Measurements from ENCODE around the gene LMO7. TPM values are rescaled to one million over a fixed set of nuclear protein-coding genes. Genes with fewer than 3 reads are reported as not detected.
"Not testable (repeated sequence)": the region's sequence is repeated elsewhere in the genome, so short reads cannot be mapped to it uniquely, and the experiment has no call there.

The LMO7 gene
- total RNA-seq, 1 donor from 2014 or later, result 60.8 TPM

GRCh38 chr13:75693227-75693626, 57.1 kb downstream of the LMO7 start:
- Mint-ChIP-seq H3K9me3 (peaks cover 10% of the 10 kb centered on the region), H3K4me3 (no peak overlapping the region), H3K27me3 (ENCODE audit: low read depth) (no peaks in the 10 kb centered on the region), H3K36me3 (peaks cover 11% of the 10 kb centered on the region), H3K4me1 (peaks cover 13% of the 10 kb centered on the region), H3K27ac (no peak overlapping the region)
- no peak for TF ChIP-seq CTCF (IDR thresholded peaks at IDR 0.05; ENCODE audit: unreplicated experiment)
- no peak for DNase-seq (ENCODE audit: low spot score in 2 of 2, unreplicated experiment in 2 of 2)

- H3K27me3 Mint-ChIP-seq (ENCODE audit: low read depth), result no peaks in the 10 kb centered on the region
- H3K36me3 Mint-ChIP-seq, result peaks cover 19% of the 10 kb centered on the region
- no peak overlapping the region for H3K27ac Mint-ChIP-seq
- peaks cover 19% of the 10 kb centered on the region for H3K9me3 Mint-ChIP-seq
- no peak for DNase-seq (ENCODE audit: low spot score in 2 of 2, unreplicated experiment in 2 of 2)
- TF ChIP-seq CTCF (IDR thresholded peaks at IDR 0.05; ENCODE audit: unreplicated experiment), result no peak
- H3K4me3 Mint-ChIP-seq, result no peak overlapping the region
- H3K4me1 Mint-ChIP-seq, result peaks cover 7% of the 10 kb centered on the region
These were observed 58.6 kb downstream of the LMO7 start for GRCh38 chr13:75694722-75695121.

GRCh38 chr13:75695908-75696307, 59.8 kb downstream of the LMO7 start:
- not testable (repeated sequence) for H3K27ac Mint-ChIP-seq; H3K4me3 Mint-ChIP-seq; H3K27me3 Mint-ChIP-seq (ENCODE audit: low read depth); H3K4me1 Mint-ChIP-seq
- Mint-ChIP-seq H3K36me3 (peaks cover 27% of the 10 kb centered on the region), H3K9me3 (peaks cover 22% of the 10 kb centered on the region)
- peak; percentile 94 for TF ChIP-seq CTCF (IDR thresholded peaks at IDR 0.05; ENCODE audit: unreplicated experiment)
- DNase-seq (ENCODE audit: low spot score in 2 of 2, unreplicated experiment in 2 of 2), result peak; percentile 54 to 86

- peaks cover under 1% of the 10 kb centered on the region for H3K4me1 Mint-ChIP-seq
- TF ChIP-seq CTCF (IDR thresholded peaks at IDR 0.05; ENCODE audit: unreplicated experiment), result no peak
- H3K36me3 Mint-ChIP-seq, result peaks cover 22% of the 10 kb centered on the region
These were observed 62.9 kb downstream of the LMO7 start for GRCh38 chr13:75699062-75699461.

GRCh38 chr13:75699717-75700116, 63.6 kb downstream of the LMO7 start:
- H3K36me3 Mint-ChIP-seq, result peaks cover 22% of the 10 kb centered on the region
- not testable (repeated sequence) for DNase-seq (ENCODE audit: low spot score in 2 of 2, unreplicated experiment in 2 of 2); H3K4me1 Mint-ChIP-seq; H3K4me3 Mint-ChIP-seq; H3K27ac Mint-ChIP-seq; H3K27me3 Mint-ChIP-seq (ENCODE audit: low read depth)
- peaks cover 17% of the 10 kb centered on the region for H3K9me3 Mint-ChIP-seq

More at GRCh38 chr13:75699062-75699461, 62.9 kb downstream of the LMO7 start:
- no peak overlapping the region for H3K4me3 Mint-ChIP-seq
- H3K27me3 Mint-ChIP-seq (ENCODE audit: low read depth), result no peaks in the 10 kb centered on the region
- DNase-seq (ENCODE audit: low spot score in 2 of 2, unreplicated experiment in 2 of 2), result no peak
- peaks cover 17% of the 10 kb centered on the region for H3K9me3 Mint-ChIP-seq
- H3K27ac Mint-ChIP-seq, result no peak overlapping the region

GRCh38 chr13:75700552-75700951, 64.4 kb downstream of the LMO7 start:
- Mint-ChIP-seq H3K27ac (no peak overlapping the region), H3K4me3 (no peak overlapping the region), H3K27me3 (ENCODE audit: low read depth) (no peaks in the 10 kb centered on the region), H3K9me3 (peaks cover 17% of the 10 kb centered on the region), H3K4me1 (peaks cover 13% of the 10 kb centered on the region), H3K36me3 (peaks cover 22% of the 10 kb centered on the region)
- no peak for DNase-seq (ENCODE audit: low spot score in 2 of 2, unreplicated experiment in 2 of 2)
- no peak for TF ChIP-seq CTCF (IDR thresholded peaks at IDR 0.05; ENCODE audit: unreplicated experiment)

All from mesothelial cell of epicardium (in vitro differentiated cells).